Suprapubic skin (tissue), 3 donors: ENCODE results near the gene MINK1.

Experiments used
- CTCF ChIP-seq, 2 donors: fragments of 200-600 bp in 1 of 2; fragments of 450-650 bp in 1 of 2; sonication (generic) in 1 of 2; IDR thresholded peaks; one replicate each; pipeline ENCODE4 v1.5.1; 2016 to 2019; ENCODE audit warnings: antibody characterized with exemption in 2 of 2, mild to moderate bottlenecking in 1 of 2, moderate library complexity in 1 of 2
- EP300 ChIP-seq: sonication (generic); formaldehyde crosslinking; IDR thresholded peaks from one replicate; pipeline ENCODE4 v1.6.1; 2017; ENCODE audit warnings: antibody characterized with exemption
- POLR2A ChIP-seq, 2 donors: fragments of 450-650 bp; IDR thresholded peaks; one replicate each; pipeline ENCODE4 v1.6.1; 2017; ENCODE audit warnings: antibody characterized with exemption in 2 of 2, mild to moderate bottlenecking in 2 of 2, moderate library complexity in 2 of 2

GRCh38 chr17:4896332-4897197 is 63.4 kb downstream of the MINK1 start:
- TF ChIP-seq CTCF (IDR thresholded peaks at IDR 0.05) (no peak), EP300 (no peak), POLR2A (IDR thresholded peaks at IDR 0.05) (no peak)
